HK-2 (cell line): ENCODE measurements around the gene CCNY.

Source experiments
- DNase-seq: peaks from one replicate; pipeline ENCODE4 v3.0.0-alpha.2; 2018; ENCODE audit not compliant: unreplicated experiment

Gene CCNY

DNA sequence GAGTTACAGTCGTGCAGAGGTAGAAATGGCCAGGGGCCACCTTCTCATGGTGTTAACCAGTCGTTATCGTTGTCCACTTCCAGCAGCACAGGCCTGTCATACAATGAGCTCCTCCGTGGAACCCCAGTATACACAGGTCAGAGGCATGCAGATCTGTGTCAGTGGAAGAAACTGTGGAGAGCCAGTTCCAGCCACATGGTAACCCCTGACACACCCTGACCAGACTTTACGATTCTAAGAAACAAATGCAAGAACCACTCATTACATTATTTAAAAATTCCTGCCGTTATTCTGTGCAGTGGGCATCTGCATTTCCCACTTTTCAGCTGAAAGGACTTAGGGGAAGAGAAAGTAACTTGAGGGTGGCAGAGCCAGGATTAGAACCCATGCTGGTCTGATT is 245.3 kb downstream of the CCNY start:
- no peak for DNase-seq

DNA sequence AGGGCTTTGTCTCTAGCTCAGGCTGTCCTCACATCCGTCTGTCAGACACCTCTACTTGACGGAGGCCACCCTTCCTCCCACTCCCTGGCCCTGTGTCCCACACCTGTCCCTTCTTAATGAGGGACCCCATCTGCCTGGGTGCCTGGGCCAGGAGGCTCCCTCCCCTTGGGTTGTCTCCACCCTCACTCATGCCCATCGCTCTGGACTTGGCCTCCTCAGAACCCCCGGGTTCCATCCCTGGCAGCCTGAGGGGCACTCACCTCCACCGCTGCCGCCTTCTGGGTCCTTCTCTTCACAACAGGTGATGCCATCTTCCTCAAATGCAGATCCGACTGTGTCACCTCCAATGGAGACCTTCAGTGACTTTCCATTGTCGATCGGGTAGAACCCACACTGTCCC is 248.6 kb downstream of the CCNY start:
- DNase-seq: no peak

DNA sequence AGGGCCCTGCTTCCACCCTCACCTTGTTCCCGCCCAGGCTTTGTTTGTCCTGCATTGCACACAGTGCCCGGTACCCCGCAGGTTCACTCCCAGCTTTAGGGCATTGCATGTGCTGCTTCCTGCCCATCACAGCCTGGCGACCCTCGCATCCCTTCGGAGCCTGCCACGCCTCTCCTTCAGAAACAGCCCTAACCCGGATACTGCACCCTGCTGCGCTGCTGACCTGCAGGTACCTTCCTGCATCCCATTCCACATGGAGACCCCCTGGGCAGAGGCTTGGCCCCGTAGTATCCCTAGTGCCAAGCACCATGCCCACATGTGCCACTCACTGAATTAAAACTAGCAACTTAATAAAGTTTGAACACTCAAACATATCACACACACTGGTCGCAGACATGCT is 249.0 kb downstream of the CCNY start:
- no peak for DNase-seq

DNA sequence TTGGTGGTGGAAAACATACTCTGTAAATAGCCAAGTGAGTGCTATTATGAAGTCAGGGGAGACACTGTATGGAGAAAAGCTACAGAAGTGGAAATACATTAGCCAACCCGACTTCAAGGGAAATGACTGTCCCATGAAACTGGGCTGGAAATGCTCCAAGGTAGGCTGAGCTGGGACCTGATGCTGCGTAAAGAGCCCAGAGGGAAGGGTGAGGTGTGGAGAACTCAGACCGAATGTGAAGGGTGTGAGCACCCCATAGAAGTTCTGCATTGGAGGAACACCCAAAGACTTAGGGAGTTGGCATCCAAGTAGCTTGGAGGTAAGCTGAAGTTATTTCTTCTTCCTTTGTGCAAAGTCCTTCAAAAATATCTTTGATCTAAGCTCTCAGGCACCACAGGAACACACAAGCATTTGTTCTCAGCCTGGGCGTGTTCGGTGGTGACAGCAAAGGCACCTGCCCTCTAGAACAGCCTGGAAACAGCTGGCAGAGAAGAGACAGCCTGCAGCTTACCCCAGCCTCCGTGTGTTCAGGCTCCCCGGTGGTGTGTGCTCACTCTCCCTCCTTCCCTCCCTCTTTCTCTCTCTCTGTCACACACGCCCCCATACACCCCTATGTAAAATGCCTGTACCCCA is 249.7 kb downstream of the CCNY start:
- DNase-seq: no peak

DNA sequence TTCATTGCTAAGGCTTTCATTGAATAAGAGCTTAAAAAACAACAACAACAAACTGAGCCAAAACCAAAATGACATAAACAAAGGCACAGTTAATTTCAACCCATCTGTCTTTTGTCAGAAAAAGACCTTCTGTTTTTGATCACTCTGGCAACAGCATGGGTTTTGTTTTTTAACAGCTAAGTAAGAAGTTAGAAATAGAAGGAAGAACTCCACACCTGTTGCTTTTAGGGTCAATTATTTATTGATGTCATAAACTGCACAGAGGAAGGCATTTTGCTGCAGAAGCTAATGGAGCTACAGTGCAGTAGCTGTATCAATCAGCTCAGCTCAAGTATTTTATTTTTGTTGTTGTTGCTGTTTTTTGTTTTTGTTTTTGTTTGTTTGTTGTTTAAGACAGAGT is 252.5 kb downstream of the CCNY start:
- DNase-seq: no peak

DNA sequence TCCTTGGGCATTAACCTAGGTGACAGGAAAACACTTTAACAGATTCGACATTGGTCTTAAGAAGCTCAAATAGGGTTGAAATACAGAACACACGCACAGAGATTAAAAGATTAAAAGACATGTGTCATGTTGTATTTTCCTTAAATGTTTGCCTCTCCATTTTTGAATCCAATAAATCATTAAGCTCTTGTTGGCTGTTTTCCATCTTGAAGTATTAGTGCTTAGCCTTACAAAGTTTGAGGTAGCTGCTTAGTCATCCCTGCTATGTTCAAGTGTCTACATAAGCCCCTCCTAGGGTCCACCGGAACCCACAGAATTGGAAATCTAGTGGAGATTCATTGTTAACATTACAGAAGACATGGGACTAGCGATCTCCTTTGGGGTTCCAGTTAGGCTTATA is 256.1 kb downstream of the CCNY start:
- no peak for DNase-seq

DNA sequence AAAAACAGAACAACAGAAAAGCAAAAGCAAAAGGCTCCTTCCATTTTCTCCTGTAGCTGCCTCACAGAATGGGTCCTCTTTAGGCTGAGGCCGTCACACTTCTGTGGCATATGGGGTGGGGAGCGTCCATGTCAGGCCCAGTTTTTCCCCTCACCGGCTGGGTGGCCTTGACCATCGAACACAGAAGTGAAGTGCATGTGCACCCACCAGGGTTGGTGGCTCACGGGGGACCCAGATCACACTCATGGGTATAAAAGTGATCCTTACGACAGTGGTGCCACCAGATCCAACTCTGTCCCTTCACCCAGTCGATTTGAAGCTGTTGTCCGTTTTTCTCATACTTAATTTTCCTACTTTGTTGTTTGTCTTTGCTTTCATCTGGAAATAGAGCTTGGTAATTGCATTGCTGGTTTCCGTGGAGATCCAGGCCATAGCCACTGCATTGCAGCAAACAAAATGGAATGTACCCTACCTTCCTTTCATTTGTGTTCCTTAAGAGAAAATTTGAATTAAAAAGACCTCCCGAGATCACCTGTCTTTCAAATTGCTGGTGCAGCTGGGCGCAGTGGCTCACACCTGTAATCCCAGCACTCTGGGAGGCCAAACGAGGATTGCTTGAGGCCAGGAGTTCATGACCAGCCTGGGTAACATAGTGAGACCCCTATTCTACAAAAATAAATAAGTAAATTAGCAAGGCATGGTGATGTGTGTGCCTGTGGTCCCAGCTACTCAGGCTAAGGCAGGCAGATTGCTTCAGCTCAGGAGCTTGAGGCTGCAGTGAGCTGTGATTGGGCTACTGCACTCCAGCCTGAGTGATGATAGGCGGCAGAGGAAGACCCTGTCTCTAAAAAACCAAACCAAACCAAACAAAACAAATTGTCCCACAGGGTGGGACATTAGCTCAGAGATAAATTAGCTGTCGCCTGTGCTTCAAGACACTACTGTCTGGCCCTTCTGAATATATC is 258.1 kb downstream of the CCNY start:
- DNase-seq: no peak

DNA sequence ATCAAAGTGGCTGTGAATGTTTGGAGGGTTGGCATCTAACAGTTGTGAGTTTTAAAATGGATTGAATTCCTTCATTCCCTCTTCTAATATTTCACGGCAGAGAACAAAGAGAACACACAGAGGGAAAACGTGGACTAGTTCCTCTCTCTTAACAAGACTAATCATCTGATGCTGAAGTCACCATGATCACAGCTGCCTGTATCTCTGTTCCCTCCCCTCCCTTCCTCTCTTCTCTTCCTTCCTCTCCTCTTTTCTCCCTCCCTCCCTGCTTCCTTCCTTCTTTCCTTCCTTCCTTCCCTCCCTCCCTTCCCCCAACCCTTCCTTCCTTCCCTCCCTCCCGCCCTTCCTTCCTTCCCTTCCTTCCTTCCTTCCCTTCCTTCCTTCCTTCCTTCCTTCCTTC is 258.8 kb downstream of the CCNY start:
- no peak for DNase-seq

DNA sequence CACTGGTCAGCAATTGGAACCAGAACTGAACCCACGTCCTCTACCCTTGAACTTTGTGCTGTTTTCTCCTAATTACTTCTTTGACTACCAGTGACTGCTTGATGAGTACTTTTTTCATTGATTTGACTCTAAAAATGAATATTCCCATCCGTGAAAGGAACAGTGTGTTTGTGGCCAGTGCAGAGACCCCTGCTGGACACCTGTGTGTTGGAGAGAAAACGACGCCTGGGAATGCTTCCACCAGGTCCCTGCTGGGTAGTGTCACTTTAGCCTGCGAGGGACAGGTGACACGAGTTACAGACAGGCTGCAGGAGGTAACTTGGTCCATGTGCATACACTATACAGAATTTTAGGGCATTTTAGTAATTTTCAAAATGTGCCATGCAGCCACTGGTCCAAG is 262.1 kb downstream of the CCNY start:
- no peak for DNase-seq

DNA sequence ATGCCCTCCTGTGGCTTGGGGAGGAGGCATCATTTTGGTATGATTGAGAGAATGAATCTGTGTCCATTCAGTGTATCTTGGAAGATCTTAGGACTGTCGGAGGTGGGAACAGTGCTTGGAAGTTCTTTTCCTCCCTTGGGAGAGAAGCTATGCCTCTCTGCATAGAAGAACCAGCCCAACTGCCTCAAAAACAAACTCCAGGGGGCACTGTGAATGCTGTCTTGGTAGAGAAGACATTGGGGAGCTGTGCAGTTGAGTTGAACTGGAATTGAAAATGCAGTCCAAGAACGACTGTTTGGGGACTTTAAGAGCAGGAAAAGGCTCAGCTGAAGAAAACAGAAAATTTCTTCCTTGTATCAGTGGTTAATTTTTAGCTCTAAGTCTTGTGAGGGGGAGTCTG is 263.9 kb downstream of the CCNY start:
- no peak for DNase-seq

DNA sequence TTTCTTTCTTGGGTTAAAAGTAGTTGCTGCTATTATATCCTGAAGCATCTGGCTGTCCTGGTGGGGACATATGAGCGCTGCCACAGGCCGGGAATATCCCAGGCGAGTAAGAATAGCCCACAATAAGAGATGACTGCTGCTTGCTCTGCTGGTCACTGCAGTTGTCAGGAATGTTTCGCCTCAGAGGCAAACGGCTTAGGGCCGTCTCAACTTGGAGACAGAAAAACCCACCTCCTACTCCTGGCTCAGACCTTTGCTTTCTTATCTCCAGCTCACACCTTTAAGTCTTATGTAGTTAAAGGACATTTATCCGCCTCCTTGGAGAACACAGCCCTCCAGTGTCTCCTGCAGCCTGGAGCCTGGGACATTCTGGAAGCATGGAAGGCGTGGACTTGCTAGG is 268.9 kb downstream of the CCNY start, which contains the start of gene GJD4:
Gene GJD4 (plus strand): TSS at position 151 of the 400 bp plus-strand sequence. CDS start 227 bp downstream, at position 378.
- no peak for DNase-seq

DNA sequence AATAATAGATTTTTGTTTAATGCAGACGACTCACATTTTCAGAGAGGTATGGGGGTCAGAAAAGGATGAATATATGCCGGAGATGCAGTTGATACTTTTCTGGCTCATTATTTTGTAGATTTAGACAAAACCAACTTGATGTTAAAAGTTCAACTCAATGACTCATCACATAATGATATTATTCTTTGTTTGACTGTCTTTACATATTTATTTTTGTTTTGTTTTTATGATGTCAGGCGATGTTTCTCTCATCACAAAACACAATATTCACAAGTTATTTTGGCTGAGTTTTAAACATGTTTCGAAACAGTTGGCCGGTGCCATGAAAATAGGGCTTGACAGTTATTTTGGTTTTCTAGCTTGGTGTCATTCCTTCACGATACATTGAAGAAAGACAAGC is 270.1 kb downstream of the CCNY start:
- DNase-seq: no peak

DNA sequence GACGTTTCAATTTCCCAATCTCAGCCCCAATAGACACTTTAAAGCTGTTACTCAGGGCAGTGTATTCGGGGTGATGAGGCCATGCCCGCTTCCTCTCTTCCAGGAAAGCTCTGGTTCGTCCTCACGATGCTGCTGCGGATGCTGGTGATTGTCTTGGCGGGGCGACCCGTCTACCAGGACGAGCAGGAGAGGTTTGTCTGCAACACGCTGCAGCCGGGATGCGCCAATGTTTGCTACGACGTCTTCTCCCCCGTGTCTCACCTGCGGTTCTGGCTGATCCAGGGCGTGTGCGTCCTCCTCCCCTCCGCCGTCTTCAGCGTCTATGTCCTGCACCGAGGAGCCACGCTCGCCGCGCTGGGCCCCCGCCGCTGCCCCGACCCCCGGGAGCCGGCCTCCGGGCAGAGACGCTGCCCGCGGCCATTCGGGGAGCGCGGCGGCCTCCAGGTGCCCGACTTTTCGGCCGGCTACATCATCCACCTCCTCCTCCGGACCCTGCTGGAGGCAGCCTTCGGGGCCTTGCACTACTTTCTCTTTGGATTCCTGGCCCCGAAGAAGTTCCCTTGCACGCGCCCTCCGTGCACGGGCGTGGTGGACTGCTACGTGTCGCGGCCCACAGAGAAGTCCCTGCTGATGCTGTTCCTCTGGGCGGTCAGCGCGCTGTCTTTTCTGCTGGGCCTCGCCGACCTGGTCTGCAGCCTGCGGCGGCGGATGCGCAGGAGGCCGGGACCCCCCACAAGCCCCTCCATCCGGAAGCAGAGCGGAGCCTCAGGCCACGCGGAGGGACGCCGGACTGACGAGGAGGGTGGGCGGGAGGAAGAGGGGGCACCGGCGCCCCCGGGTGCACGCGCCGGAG is 271.4 kb downstream of the CCNY start:
- no peak for DNase-seq

DNA sequence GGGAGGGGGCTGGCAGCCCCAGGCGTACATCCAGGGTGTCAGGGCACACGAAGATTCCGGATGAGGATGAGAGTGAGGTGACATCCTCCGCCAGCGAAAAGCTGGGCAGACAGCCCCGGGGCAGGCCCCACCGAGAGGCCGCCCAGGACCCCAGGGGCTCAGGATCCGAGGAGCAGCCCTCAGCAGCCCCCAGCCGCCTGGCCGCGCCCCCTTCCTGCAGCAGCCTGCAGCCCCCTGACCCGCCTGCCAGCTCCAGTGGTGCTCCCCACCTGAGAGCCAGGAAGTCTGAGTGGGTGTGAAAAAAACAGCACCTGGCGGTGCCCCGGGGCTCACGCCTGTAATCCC is 272.0 kb downstream of the CCNY start:
- DNase-seq: no peak

DNA sequence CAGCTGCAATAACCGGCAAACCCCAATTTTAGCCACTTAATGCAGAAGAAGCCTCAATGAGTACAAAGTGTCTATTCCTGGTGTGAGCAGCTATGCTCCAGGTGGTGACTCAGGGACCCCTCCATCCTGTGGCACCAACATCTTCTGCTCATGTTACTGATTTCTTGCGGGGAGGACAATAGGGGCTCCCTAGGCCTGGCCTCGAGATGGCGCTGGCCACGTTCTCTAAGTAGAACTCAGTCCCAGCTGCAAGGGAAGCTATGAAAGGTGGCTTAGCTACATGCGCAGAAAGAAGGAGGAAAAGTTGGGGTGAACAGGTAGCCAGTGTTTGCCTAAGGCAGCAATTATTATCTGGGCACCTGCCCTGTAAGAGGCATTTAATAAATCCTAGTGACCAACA is 275.4 kb downstream of the CCNY start:
- DNase-seq: no peak

DNA sequence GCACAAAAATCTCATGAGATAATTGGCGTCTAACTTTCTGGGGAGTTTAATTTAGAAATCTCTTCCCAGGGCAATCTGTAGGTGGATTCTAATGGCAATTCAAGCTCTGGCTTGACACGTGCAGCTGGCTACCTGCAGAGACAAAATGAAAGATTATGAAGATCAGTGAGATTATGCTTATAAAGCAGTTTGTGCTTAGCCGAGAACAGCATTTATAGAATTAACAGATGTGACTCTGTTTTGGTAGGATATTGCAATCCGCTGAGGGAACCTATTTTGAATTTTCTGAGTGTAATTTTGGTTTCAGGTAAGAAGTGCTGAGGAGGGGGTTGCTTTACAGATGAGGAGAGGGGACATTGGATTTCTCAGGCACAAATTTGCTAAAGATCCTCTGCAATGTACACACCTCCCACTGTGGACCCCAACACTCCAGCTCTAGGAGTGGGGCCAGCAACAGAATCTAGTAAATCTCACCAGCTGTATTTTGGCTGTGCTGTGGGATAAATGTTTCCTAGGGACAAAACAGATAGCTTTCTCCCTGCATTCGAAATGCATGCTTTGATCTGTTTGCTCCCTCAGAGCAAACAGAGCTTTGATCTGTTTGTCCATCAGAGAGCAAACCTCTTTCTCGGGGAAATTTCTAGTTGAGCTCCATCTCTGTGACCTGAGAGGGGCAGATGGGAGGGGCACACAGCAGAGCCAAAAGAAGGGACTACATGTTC is 276.2 kb downstream of the CCNY start:
- no peak for DNase-seq

DNA sequence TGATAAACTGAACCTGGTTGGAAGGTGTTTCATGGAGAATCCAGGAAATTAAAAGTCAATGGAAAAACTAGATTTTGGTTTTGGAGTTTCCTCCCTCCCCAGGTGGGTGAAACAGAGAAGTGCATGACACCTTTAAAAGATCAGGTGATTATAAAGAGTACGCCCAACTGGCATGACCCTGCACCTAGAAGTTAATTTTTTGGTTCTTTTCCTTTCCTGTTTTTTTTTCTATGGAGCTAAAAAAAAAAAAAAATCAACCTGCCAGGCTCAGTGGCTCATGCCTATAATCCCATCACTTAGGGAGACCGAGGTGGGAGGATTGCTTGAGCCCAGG is 276.8 kb downstream of the CCNY start:
- DNase-seq: no peak

DNA sequence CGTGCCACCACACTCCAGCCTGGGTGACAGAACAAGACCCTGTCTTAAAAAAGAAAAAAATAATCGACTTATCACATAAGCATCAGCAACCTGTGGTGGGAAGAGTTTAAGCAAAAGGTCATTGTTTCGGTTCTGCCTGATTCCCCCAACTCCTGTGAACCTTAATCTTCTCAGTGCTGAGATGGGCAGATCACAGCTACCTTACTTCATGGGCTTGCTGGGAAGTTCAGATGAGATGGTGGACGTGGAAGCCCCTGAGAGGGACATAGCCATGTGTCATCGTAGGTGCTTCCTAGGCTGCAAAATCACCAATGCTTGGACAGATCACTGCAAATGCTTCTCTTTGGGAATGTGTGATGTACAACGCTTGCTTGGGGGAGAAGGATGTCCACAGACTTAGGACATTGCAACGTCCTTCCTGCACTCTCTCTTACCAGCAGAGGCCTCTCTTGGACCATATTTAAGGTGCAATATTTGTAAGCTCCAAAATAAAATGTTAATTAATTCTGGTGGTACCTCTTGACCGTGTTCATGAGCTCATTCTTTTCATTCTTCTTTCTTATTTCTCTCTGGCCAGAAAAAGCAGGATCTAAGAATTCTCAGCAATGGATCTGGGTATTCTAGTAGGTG is 277.4 kb downstream of the CCNY start:
- DNase-seq: no peak

DNA sequence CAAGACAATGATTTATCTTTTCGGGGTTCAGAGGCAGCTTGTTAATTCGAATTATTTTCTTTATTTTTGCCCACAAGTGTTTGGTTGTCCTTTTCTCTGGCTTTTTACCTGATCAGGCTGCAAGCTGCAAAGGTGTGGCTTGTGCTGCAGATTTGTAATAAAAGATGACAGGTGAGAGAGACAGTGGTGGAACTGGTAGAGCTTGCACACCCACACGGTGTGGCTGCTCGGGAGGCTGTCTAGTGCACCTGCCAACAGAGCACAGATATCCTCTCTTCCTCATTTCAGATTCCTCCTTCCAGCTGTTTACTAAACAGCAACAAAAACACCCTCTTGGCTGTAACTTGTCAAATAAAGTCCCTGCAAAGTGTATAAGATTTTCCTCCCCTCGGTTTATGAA is 278.0 kb downstream of the CCNY start:
- no peak for DNase-seq
